Retinal pigment epithelial cell (primary cell): ENCODE data around the gene B3GNT3.
"Not testable (repeated sequence)": the region's sequence is repeated elsewhere in the genome, so short reads cannot be mapped to it uniquely, and the experiment has no call there.

Source experiments
- DNase-seq: peaks from one replicate; pipeline ENCODE4 v3.0.0-alpha.2; 2010; ENCODE audit warnings: low read depth
- H3K4me3 ChIP-seq: 2 replicates; pipeline ENCODE4 v1.5.1; 2011; ENCODE audit warnings: mild to moderate bottlenecking, low read length, control low read depth, moderate library complexity
- TF ChIP-seq, protein P1 (sequence below): conservative IDR thresholded peaks from 2 replicates; pipeline ENCODE4 v1.5.1; 2011; ENCODE audit warnings: low read depth, low read length, control low read depth, inconsistent platforms

Gene B3GNT3

GRCh38 chr19:17767559-17767958 lies 27.4 kb upstream of the B3GNT3 start:
- no peak overlapping the region for H3K4me3 ChIP-seq
- TF ChIP-seq, protein P1, sequence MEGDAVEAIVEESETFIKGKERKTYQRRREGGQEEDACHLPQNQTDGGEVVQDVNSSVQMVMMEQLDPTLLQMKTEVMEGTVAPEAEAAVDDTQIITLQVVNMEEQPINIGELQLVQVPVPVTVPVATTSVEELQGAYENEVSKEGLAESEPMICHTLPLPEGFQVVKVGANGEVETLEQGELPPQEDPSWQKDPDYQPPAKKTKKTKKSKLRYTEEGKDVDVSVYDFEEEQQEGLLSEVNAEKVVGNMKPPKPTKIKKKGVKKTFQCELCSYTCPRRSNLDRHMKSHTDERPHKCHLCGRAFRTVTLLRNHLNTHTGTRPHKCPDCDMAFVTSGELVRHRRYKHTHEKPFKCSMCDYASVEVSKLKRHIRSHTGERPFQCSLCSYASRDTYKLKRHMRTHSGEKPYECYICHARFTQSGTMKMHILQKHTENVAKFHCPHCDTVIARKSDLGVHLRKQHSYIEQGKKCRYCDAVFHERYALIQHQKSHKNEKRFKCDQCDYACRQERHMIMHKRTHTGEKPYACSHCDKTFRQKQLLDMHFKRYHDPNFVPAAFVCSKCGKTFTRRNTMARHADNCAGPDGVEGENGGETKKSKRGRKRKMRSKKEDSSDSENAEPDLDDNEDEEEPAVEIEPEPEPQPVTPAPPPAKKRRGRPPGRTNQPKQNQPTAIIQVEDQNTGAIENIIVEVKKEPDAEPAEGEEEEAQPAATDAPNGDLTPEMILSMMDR = no peak
- no peak for DNase-seq

- H3K4me3 ChIP-seq = no peak overlapping the region
- TF ChIP-seq, protein P1 = no peak
- DNase-seq = no peak
Measured at GRCh38 chr19:17770613-17771012, 24.3 kb upstream of the B3GNT3 start.

DNA sequence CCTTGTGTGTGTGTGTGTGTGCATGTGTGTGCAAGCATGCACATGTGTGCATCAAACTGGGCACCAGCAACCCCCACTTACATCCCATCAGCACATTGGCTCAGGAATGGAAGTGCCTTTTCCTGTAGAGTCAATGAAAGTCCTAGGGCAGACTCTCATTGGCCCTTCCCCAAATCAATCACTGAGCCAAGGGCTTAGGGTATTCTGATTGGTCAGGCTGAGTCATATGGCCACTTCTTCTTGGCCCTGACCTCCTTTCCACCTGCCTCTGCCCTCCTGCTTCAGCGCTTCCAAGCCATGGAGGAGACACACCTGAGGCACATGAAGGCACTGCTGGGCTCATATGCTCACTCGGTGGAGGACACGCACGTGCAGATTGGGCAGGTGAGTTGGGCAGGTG lies 22.8 kb upstream of the B3GNT3 start:
- no peak for DNase-seq
- TF ChIP-seq, protein P1 = no peak
- H3K4me3 ChIP-seq = no peak overlapping the region

- no peak overlapping the region for H3K4me3 ChIP-seq
- DNase-seq = no peak
- TF ChIP-seq, protein P1 = peak; percentile 71
Measured at GRCh38 chr19:17775245-17775927, 19.6 kb upstream of the B3GNT3 start.

- TF ChIP-seq, protein P1 = no peak
- DNase-seq = no peak
- no peak overlapping the region for H3K4me3 ChIP-seq
Measured at GRCh38 chr19:17775991-17776803, 18.7 kb upstream of the B3GNT3 start.

- H3K4me3 ChIP-seq, DNase-seq: not testable (repeated sequence)
Measured at GRCh38 chr19:17777840-17778239, 17.1 kb upstream of the B3GNT3 start.

DNA sequence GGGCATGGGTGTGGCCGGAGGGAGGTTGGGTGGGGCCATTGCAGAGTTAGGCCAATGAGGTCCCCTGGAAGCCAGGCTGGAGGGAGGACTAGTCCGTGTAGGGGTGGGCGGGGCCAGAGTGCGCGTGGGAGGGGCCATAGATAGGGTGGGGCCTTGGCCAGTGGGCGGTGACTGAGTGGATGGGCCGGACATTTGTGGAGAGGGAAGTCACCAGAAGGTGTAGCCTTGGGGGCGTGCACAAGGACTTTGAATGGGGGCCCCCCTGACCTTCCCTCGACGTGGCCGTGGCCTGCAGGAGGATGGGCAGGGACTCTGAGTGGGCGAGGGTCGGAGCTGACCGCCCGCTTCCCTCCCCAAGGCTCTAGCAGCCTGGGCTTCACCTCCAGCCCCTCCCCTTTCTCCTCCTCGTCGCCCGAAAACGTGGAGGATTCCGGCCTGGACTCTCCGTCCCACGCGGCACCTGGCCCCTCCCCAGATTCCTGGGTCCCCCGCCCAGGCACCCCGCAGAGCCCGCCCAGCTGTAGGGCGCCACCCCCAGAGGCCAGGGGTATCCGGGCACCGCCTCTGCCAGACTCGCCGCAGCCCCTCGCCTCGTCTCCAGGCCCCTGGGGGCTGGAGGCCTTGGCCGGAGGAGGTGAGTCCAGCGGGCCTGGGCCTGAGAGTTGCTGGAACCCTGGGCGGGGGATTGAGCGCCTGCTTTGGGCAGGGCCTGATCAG lies 16.5 kb upstream of the B3GNT3 start:
- DNase-seq = no peak
- H3K4me3 ChIP-seq = peak overlapping the region; percentile 21
- TF ChIP-seq, protein P1 = no peak
